WI38 (cell line): ENCODE data around the gene GNB4.

Experiments
- H3K4me3 ChIP-seq: 2 replicates; pipeline ENCODE4 v1.5.1; 2011; ENCODE audit warnings: low read depth, mild to moderate bottlenecking, control low read depth, low read length
- CTCF ChIP-seq: IDR thresholded peaks from 2 replicates; pipeline ENCODE4 v1.5.1; 2012; ENCODE audit warnings: low read depth, mild to moderate bottlenecking, control low read depth, low read length

Gene GNB4

GRCh38 chr3:179425075-179425474 lies 26.2 kb downstream of the GNB4 start:
- no peak for TF ChIP-seq CTCF
- H3K4me3 ChIP-seq: no peak overlapping the region

GRCh38 chr3:179421500-179421899 lies 29.8 kb downstream of the GNB4 start:
- H3K4me3 ChIP-seq: no peak overlapping the region
- TF ChIP-seq CTCF: no peak; the same call in 1 of the 2 replicates

DNA sequence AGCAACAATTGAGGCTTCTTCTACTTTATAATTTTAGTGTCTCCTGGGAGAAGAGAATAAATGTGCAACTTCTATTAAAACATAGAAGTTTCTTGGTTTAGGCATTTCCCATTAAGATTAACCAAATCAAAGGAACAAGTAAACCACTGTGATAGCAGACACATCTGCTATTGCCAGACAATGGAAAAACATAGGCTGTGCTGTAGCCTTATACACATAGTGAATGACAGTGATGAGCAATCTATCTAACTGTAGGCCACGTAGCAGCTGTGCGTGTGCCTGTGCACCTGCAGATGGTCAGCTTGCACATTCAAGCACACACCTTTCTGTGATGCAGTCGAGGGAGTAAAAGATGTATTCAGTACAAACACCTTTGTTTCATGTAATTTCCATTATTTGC lies 32.7 kb downstream of the GNB4 start:
- H3K4me3 ChIP-seq: no peak overlapping the region
- no peak for TF ChIP-seq CTCF

DNA sequence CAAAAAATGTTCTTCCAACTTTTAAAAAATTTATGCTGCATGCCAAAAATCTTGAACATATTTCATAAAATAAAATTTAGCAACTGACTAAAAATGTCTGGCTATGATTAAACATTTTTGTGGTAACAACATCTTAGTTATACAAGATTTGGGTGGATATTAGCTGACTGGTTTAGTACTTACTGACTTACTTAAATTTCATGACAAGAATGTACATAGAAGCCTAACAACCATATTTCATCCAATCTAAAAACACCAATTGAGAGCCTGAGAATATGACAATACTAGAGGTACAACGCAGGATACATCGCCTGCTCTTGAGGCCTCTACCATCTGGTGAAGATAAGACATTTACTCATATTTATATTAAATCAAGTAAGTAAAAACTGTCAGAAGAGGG lies 34.6 kb downstream of the GNB4 start:
- H3K4me3 ChIP-seq: no peak overlapping the region
- TF ChIP-seq CTCF: no peak

GRCh38 chr3:179415377-179415776 lies 35.9 kb downstream of the GNB4 start:
- H3K4me3 ChIP-seq: no peak overlapping the region
- TF ChIP-seq CTCF: no peak

GRCh38 chr3:179414804-179415203 lies 36.5 kb downstream of the GNB4 start:
- TF ChIP-seq CTCF: no peak
- H3K4me3 ChIP-seq: no peak overlapping the region

- no peak for TF ChIP-seq CTCF
- H3K4me3 ChIP-seq: no peak overlapping the region
Measured at GRCh38 chr3:179410999-179411398, 40.3 kb downstream of the GNB4 start.
